Tibial nerve (tissue), 4 donors: ENCODE results near the gene TCFL5. TPM values are rescaled to one million over a fixed set of nuclear protein-coding genes. Genes with fewer than 3 reads are reported as not detected.
A peak's percentile ranks its signal among the peaks of the same experiment; 100 is the strongest.

Experiments
- DNase-seq, 2 donors: peaks; one replicate each; pipeline ENCODE4 v3.0.0-alpha.2; 2019; ENCODE audit warnings: low spot score in 2 of 2
- H3K27ac ChIP-seq, 4 donors: fragments of 200-600 bp; sonication (generic) in 3 of 4; one replicate each; pipeline ENCODE4 v1.5.1; 2017 to 2019; ENCODE audit warnings: mild to moderate bottlenecking in 1 of 4
- H3K27me3 ChIP-seq, 2 donors: fragments of 200-600 bp; sonication (generic) in 1 of 2; one replicate each; pipeline versions ENCODE4 v1.5.1 to v1.6.0; 2017 to 2019
- H3K36me3 ChIP-seq, 3 donors: fragments of 200-600 bp; sonication (generic); one replicate each; pipeline ENCODE4 v1.5.1; 2018 to 2019
- H3K4me1 ChIP-seq, 4 donors: fragments of 200-600 bp; sonication (generic) in 3 of 4; one replicate each; pipeline ENCODE4 v1.5.1; 2017 to 2019
- H3K4me3 ChIP-seq, 4 donors: fragments of 200-600 bp; sonication (generic) in 3 of 4; one replicate each; pipeline ENCODE4 v1.5.1; 2017 to 2019; ENCODE audit warnings: mild to moderate bottlenecking in 1 of 4, moderate library complexity in 1 of 4
- H3K9me3 ChIP-seq, 4 donors: fragments of 200-600 bp; sonication (generic) in 3 of 4; one replicate each; pipeline ENCODE4 v1.5.1; 2017 to 2019
- EP300 ChIP-seq, 2 donors: sonication (generic); formaldehyde crosslinking; IDR thresholded peaks; one replicate each; pipeline ENCODE4 v1.6.1; 2017; ENCODE audit warnings: antibody characterized with exemption in 2 of 2, mild to moderate bottlenecking in 1 of 2
- POLR2A ChIP-seq, 2 donors: fragments of 450-650 bp; IDR thresholded peaks; one replicate each; pipeline ENCODE4 v1.6.1; 2017; ENCODE audit warnings: antibody characterized with exemption in 2 of 2, mild to moderate bottlenecking in 2 of 2, moderate library complexity in 2 of 2
- WGBS, 2 donors: methylation state at CpG; one replicate each; pipeline ENCODE4 v1.1.5; 2018; 5-methylcytosine and 5-hydroxymethylcytosine counted together
- total RNA-seq, 4 donors: library from RNA; depleted of rRNA; stranded (reverse); fragments of >200 nt; gene quantifications; one replicate each; pipeline ENCODE4 v1.1.0, GENCODE V29; 2016
- TF ChIP-seq, protein P1 (sequence below), 5 experiments: fragments of 200-600 bp in 3 of 5; fragments of 450-650 bp in 2 of 5; sonication (generic) in 3 of 5; IDR thresholded peaks; one replicate each; pipeline ENCODE4 v1.5.1; 2016 to 2019; ENCODE audit warnings: antibody characterized with exemption in 5 of 5, mild to moderate bottlenecking in 3 of 5, moderate library complexity in 2 of 5

The TCFL5 gene
- total RNA-seq, 4 donors from 2014 or later, result 9.8 to 25.1 (median 16.2) TPM

DNA sequence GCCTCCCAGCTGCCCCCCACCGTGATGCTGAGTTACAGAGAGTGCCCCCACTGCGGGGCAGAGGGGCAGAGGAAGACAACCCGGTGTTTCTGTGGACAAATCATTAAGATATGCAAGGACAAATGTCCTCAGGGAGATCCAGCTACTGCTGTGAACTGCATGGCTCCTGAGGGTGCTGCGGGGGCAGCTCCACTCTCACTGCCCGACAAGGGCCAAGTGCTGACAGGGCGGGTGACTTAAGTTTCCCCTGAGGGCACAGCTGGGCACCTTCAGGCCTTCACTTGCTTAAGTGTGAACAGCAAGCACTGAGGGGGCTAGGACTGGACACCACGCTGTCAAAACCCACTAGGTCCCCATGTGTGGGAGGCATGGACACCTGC is 26.2 kb upstream of the TCFL5 start:
- no peaks in the 10 kb centered on the region for H3K27me3 ChIP-seq
- H3K4me1 ChIP-seq, result peaks cover 0 to 7% (median 0%) of the 10 kb centered on the region in 4 donors
- TF ChIP-seq, protein P1, sequence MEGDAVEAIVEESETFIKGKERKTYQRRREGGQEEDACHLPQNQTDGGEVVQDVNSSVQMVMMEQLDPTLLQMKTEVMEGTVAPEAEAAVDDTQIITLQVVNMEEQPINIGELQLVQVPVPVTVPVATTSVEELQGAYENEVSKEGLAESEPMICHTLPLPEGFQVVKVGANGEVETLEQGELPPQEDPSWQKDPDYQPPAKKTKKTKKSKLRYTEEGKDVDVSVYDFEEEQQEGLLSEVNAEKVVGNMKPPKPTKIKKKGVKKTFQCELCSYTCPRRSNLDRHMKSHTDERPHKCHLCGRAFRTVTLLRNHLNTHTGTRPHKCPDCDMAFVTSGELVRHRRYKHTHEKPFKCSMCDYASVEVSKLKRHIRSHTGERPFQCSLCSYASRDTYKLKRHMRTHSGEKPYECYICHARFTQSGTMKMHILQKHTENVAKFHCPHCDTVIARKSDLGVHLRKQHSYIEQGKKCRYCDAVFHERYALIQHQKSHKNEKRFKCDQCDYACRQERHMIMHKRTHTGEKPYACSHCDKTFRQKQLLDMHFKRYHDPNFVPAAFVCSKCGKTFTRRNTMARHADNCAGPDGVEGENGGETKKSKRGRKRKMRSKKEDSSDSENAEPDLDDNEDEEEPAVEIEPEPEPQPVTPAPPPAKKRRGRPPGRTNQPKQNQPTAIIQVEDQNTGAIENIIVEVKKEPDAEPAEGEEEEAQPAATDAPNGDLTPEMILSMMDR (IDR thresholded peaks at IDR 0.05), result no peak
- TF ChIP-seq POLR2A (IDR thresholded peaks at IDR 0.05), result no peak
- no peak for TF ChIP-seq EP300 (IDR thresholded peaks at IDR 0.05)
- no peak overlapping the region for H3K4me3 ChIP-seq
- no peaks in the 10 kb centered on the region for H3K9me3 ChIP-seq
- 85 to 90% methylated on average over 5 to 7 of the region's 7 CpGs for WGBS, 2 donors
- no peak for DNase-seq
- H3K36me3 ChIP-seq, result peaks cover 4 to 74% (median 31%) of the 10 kb centered on the region in 3 donors
- H3K27ac ChIP-seq, result no peak overlapping the region

DNA sequence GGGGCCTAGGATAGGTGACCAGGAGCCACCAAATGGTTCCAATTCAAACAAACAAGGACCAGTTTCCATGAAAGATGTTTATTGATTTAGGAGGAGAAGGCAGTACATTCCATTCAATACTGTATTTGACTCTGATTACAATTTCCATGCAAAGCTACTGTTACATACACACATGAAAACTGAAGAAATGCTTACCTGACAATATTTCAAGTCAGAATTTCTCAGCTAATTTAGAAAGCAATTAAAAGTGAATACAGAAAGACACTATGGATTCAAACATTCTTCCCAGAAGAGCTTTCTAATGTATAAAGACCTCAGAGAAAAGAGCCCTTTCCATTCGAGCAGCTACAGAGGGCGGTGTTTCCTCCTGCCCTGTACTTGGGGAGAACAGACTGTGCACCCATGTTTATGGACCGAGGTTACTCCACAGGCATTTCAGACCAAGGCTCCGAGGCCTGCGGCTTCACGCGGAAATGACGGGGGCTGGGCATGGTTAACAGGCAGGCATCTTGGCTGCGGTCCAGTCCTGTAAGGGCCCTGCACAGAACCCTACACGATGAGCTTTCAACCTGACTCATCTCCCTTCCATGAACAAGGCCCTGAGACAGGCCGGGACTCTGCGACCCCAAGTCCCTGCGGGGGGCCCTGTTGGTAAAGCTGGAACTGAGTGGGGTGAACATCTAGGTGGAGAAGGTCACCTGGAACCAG is 25.7 kb upstream of the TCFL5 start:
- DNase-seq, result peak in 1 of 2 donors; percentile 32
- Histone ChIP-seq H3K27ac (no peak overlapping the region), H3K27me3 (no peaks in the 10 kb centered on the region), H3K36me3 (peaks cover 4 to 74% (median 25%) of the 10 kb centered on the region in 3 donors), H3K4me1 (peaks cover 0 to 7% (median 0%) of the 10 kb centered on the region in 4 donors), H3K4me3 (no peak overlapping the region), H3K9me3 (no peaks in the 10 kb centered on the region)
- 31 to 65% methylated on average over 10 to 11 of the region's 13 CpGs for WGBS, 2 donors
- TF ChIP-seq, protein P1 (IDR thresholded peaks at IDR 0.05), result no peak
- TF ChIP-seq EP300 (IDR thresholded peaks at IDR 0.05) (no peak), POLR2A (IDR thresholded peaks at IDR 0.05) (no peak)

DNA sequence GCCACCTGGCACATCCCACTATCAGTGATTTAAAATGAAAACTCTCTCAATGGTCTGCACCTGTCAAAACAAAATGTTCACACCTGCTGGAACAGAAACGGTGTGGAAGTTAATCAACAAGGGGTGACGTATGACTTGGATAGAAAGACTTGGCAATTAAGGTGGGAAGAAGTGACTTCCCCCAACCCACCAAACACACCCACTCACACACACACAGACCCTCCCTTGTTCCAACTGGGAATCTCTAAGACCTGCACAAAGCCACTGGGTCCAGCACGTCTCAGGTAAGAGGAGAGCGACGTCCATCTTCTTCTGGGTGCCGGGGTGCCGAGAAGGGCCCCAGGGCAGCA is 25.1 kb upstream of the TCFL5 start:
- WGBS, 2 donors, result 73 to 76% methylated on average over 7 of the region's 7 CpGs
- Histone ChIP-seq H3K27ac (no peak overlapping the region), H3K4me1 (peaks cover 0 to 7% (median 0%) of the 10 kb centered on the region in 4 donors), H3K9me3 (no peaks in the 10 kb centered on the region), H3K36me3 (peaks cover 4 to 74% (median 24%) of the 10 kb centered on the region in 3 donors), H3K4me3 (no peak overlapping the region), H3K27me3 (no peaks in the 10 kb centered on the region)
- TF ChIP-seq, protein P1 (IDR thresholded peaks at IDR 0.05), result no peak
- no peak for TF ChIP-seq POLR2A (IDR thresholded peaks at IDR 0.05)
- no peak for DNase-seq

DNA sequence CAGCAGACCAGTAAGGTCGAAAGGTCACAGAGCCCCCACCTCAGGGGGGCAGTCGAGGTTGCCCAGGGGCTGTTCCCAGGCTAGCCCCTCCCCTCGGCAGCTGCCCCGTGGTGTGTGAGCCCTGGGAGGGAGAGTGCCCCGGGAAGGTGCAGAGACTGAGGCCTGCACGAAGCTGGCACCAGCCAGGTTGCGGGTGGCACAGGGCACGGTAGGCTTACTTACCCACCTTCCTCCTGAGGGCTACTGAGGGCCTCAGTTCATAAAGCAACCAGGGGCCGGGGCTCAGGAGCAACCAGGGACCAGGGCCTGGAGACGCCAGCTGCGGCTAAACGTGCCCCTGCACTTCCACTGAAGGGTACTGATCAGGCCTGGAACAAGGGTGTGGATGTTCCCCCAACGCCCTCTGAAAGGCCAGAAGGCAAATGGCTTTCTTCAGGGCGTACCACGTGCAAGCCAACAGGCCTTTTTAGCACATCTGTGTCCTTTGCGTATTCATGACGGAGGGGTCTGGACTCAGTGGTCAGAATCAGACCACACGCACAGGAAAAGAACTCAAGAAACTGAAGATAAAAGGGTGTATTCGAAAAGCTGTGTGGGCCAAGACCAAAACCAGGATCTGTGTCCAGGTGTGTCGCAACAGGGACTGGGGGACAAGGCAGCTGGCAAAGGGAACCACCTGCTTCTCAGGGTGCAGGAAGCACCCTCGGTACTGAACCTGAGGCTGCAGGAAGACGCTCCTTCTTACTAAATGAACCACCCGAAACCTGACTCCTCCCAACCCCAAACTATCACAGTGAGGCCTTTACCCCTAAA is 24.5 kb upstream of the TCFL5 start:
- DNase-seq, result no peak
- WGBS, 2 donors, result 81 to 83% methylated on average over 21 to 23 of the region's 23 CpGs
- no peaks in the 10 kb centered on the region for H3K27me3 ChIP-seq
- H3K36me3 ChIP-seq, result peaks cover 4 to 74% (median 19%) of the 10 kb centered on the region in 3 donors
- H3K27ac ChIP-seq, result no peak overlapping the region
- H3K9me3 ChIP-seq, result no peaks in the 10 kb centered on the region
- no peak overlapping the region for H3K4me3 ChIP-seq
- peaks cover 0 to 7% (median 0%) of the 10 kb centered on the region in 4 donors for H3K4me1 ChIP-seq
- TF ChIP-seq, protein P1 (IDR thresholded peaks at IDR 0.05), result no peak
- TF ChIP-seq EP300 (IDR thresholded peaks at IDR 0.05) (no peak), POLR2A (IDR thresholded peaks at IDR 0.05) (no peak)
